Measurements from ENCODE around the gene SRC. TPM values are rescaled to one million over a fixed set of nuclear protein-coding genes. Genes with fewer than 3 reads are reported as not detected.

Gene SRC
- total RNA-seq, 4 donors from 2014 or later, result 27.5 to 52.2 (median 42.3) TPM

GRCh38 chr20:37382482-37383120 is 36.7 kb downstream of the SRC start:
- intact Hi-C loops (cut with DNase I), result loop anchor here (2.0 to 5.0 kb wide), 3 partner anchors 35 to 185 kb away; partner anchors contain the start of gene SRC
- 74% methylated on average over 11 of the region's 11 CpGs for WGBS
- Histone ChIP-seq H3K4me3 (no peak overlapping the region), H3K27me3 (no peaks in the 10 kb centered on the region), H3K36me3 (peaks cover 4 to 30% (median 15%) of the 10 kb centered on the region in 4 donors), H3K9me3 (no peaks in the 10 kb centered on the region), H3K27ac (replicated peaks in 1 of 4) (peak overlapping the region in 2 of 4 donors; percentile 24 to 36), H3K4me1 (peaks cover 9 to 40% (median 27%) of the 10 kb centered on the region in 4 donors)
- DNase-seq (ENCODE audit: extremely low spot score), result no peak
- TF ChIP-seq POLR2A (IDR thresholded peaks at IDR 0.05; ENCODE audit: low read depth) (no peak), EP300 (IDR thresholded peaks at IDR 0.05) (no peak), POLR2AphosphoS5 (IDR thresholded peaks at IDR 0.05) (no peak), CTCF (IDR thresholded peaks at IDR 0.05) (no peak)

GRCh38 chr20:37383229-37383989 is 37.5 kb downstream of the SRC start:
- Histone ChIP-seq H3K36me3 (peaks cover 6 to 36% (median 20%) of the 10 kb centered on the region in 4 donors), H3K4me1 (peaks cover 9 to 36% (median 27%) of the 10 kb centered on the region in 4 donors), H3K4me3 (peak overlapping the region in 3 of 4 donors; percentile 47 to 66 (median 56)), H3K27ac (replicated peaks in 1 of 4) (peak overlapping the region; percentile 36 to 61 (median 60)), H3K27me3 (no peaks in the 10 kb centered on the region), H3K9me3 (no peaks in the 10 kb centered on the region)
- TF ChIP-seq POLR2A (IDR thresholded peaks at IDR 0.05; ENCODE audit: low read depth) (no peak), POLR2AphosphoS5 (IDR thresholded peaks at IDR 0.05) (peak in 1 of 2 donors; percentile 10)
- DNase-seq (ENCODE audit: extremely low spot score), result no peak
- intact Hi-C loops (cut with DNase I), result loop anchor here (2.0 to 5.0 kb wide), 3 partner anchors 36 to 186 kb away; partner anchors contain the start of gene SRC
- 80% methylated on average over 25 of the region's 25 CpGs for WGBS

GRCh38 chr20:37384683-37385174 is 38.8 kb downstream of the SRC start:
- intact Hi-C loops (cut with DNase I), result loop anchor here (2.0 to 5.0 kb wide), 3 partner anchors 37 to 187 kb away; partner anchors contain the start of genes BLCAP and SRC

GRCh38 chr20:37385176-37385575 is 39.2 kb downstream of the SRC start:
- Histone ChIP-seq H3K36me3 (peaks cover 6 to 48% (median 27%) of the 10 kb centered on the region in 4 donors), H3K4me1 (peaks cover 9 to 25% (median 18%) of the 10 kb centered on the region in 4 donors), H3K27me3 (no peaks in the 10 kb centered on the region), H3K4me3 (peak overlapping the region in 2 of 4 donors; percentile 47 to 66), H3K9me3 (no peaks in the 10 kb centered on the region), H3K27ac (replicated peaks in 1 of 4) (no peak overlapping the region)
- no peak for DNase-seq (ENCODE audit: extremely low spot score)
- intact Hi-C loops (cut with DNase I), result loop anchor here (2.0 kb wide), 1 partner anchor 142 kb away; the partner anchor contains the start of gene BLCAP
- TF ChIP-seq POLR2AphosphoS5 (IDR thresholded peaks at IDR 0.05), result no peak
- no peak for TF ChIP-seq CTCF (IDR thresholded peaks at IDR 0.05)
- no peak for TF ChIP-seq POLR2A (IDR thresholded peaks at IDR 0.05; ENCODE audit: low read depth)
- no peak for TF ChIP-seq EP300 (IDR thresholded peaks at IDR 0.05)
- 86% methylated on average over 13 of the region's 17 CpGs for WGBS

More at GRCh38 chr20:37384683-37385174, 38.8 kb downstream of the SRC start:
- Histone ChIP-seq H3K4me3 (peak overlapping the region; percentile 47 to 66 (median 58)), H3K27me3 (no peaks in the 10 kb centered on the region), H3K4me1 (peaks cover 9 to 25% (median 18%) of the 10 kb centered on the region in 4 donors), H3K27ac (replicated peaks in 1 of 4) (peak overlapping the region in 2 of 4 donors; percentile 60 to 61), H3K9me3 (no peaks in the 10 kb centered on the region), H3K36me3 (peaks cover 6 to 45% (median 25%) of the 10 kb centered on the region in 4 donors)
- 3% methylated on average over 15 of the region's 42 CpGs for WGBS
- no peak for DNase-seq (ENCODE audit: extremely low spot score)
- TF ChIP-seq POLR2A (IDR thresholded peaks at IDR 0.05; ENCODE audit: low read depth) (no peak), CTCF (IDR thresholded peaks at IDR 0.05) (peak; percentile 91 to 96 (median 93)), EP300 (IDR thresholded peaks at IDR 0.05) (no peak), POLR2AphosphoS5 (IDR thresholded peaks at IDR 0.05) (peak; percentile 58 to 72)

Measured in esophagus muscularis mucosa (tissue), 4 donors.